Inflammatory macrophage (primary cell): ENCODE data around the gene COG4.
A peak's percentile ranks its signal among the peaks of the same experiment; 100 is the strongest.
"Not testable (repeated sequence)": the region's sequence is repeated elsewhere in the genome, so short reads cannot be mapped to it uniquely, and the experiment has no call there.

Source experiments
- DNase-seq, 2 donors: peaks; one replicate each; pipeline ENCODE4 v3.0.0-alpha.2; 2020 to 2022

The COG4 gene

DNA sequence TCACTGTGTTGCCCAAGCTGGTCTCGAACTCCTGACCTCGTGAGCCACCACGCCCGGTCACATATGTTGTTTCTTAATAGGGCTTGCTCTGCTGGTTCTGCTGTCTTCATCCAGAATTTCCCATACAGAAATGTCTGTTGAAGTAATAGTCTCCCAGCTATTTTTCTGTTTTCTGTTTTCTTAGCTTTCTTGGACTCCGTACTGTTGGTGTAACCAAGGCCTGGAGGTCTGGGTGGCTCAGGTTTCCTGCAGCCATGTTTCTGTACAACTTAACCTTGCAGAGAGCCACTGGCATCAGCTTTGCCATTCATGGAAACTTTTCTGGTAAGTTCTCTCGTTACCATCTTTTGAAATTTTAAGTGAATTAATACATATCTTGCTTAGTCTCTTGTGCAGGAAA lies 3.0 kb upstream of the COG4 start:
- DNase-seq, result no peak

GRCh38 chr16:70524399-70524825 lies 1.1 kb upstream of the COG4 start:
- not testable (repeated sequence) for DNase-seq

GRCh38 chr16:70523743-70524398 lies 517 bp upstream of the COG4 start, which contains the start of gene SF3B3:
Gene SF3B3, plus strand, starts transcription at chr16:70523816. Its CDS starts 2,841 bp downstream, at chr16:70526657.
- DNase-seq, result peak in 1 of 2 donors; percentile 34

DNA sequence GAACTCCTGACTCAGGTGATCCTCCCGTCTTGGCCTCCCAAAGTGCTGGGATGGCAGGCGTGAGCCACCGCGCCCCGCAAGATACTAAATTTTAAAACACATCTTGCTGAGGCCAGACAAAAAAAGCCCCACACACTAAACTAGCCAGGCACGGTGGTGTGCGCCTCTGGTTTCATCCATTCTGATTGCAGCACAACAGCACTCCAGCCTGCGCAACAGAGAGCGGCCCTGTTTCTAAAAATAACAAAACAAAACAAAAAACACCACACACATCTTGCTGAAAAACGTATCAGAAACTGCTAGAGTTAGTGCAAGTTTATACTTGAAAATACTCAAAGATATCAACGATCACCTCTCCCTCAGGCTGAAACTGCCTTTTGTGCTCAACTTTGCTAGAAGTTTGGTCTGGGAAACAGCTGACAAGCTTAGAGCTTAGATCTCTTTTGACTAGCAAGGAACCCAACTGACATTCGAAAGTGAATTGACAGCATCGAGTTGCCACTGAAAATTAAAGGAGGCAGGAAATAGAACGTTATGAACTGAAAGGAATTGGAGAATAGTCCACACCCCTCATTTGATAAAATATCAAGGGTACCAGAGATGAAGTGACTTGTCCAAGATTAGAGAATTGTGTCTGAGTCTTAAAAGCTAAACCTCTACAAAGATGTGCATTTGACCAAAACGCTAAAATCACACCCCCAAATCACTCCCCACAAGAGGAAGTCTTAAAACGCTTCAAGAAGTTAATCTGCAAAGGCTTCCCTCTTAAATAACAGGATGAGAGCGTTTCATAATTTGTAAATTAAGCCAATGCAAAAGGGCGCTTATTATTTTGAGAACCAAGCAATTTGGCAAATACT lies 908 bp downstream of the COG4 start:
- DNase-seq, result peak; percentile 4 to 16

DNA sequence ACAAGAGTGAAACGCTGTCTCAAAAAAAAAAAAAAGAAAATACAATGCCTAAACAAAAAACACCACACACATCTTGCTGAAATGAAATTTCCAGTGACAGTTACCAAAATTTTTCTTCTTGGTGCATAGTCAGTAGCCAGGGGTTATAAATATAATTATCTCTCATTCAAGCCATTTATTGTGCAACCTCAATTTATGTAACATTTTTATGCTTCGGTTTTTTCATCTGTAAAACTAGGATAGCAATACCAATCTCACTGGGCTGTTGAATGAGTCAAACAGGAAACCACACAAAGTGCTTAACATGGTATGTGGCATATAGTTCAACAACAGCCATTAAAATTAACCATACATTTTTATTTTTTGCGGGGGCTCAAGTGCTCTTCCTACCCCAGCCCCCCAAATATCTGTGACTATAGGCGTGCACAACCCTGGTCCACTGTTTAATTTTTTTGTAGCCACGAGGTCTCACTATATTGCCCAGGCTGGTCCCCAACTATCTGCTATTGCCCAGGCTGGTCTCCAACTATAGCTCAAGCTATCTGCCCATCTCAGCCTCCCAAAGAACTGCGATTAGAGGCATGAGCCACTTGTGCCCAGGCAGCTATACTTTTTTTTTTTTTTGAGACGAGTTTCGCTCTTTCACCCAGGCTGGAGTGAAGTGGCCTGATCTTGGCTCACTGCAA lies 2.6 kb downstream of the COG4 start:
- peak; percentile 41 to 81 for DNase-seq

DNA sequence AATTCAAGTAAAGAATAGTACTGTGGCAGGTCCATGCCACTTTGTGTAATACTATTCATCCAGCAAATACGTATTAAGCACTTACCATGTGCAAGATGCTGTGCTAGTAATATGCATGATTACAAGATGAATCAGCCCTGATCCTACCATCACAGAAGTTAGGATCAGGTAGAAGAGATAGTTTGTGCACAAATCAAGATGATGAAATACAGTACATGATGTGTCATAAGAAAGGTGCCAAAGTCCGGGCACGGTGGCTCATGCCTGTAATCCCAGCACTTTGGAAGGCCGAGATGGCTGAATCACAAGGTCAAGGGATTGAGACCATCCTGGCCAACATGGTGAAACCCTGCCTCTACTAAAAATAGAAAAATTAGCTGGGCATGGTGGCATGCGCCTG lies 10.9 kb downstream of the COG4 start:
- DNase-seq, result no peak

DNA sequence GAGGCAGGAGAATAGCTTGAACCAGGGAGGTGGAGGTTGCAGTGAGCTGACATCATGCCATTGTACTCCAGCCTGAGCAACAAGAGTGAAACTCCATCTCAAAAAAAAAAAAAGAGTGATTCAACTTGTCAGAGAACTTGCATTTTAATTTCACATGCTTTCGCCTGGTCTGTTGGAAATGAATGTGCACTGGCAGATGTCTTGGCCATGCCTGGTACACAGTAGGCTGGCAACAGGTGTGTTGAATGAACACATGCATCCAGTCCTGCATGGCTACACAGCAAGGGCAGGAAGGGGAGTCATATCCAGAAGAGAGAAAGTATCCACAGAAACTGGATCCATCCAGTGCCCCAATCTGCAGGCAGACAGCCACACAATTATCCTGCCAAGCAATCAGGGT lies 11.5 kb downstream of the COG4 start:
- DNase-seq, result no peak

DNA sequence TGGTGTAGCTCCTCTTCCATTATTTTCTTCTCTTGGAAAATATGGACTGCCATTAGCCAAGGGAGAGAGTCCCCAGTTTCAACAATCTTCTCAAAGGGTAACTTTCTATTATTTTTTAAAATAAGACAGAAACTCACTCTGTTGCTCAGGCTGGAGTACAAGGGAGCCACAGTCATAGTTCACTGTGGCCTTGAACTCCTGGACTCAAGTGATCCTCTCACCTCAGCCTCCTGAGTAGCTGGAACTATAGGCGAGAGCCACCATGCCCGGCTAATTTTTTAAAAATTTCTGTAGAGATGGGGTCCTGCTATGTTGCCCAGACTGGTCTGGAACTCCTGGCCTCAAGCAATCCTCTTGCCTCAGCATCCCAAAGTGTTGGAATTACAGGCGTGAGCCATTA lies 13.1 kb downstream of the COG4 start:
- DNase-seq, result no peak

- peak; percentile 39 to 67 for DNase-seq
Observed at GRCh38 chr16:70508752-70509151, 14.6 kb downstream of the COG4 start.

DNA sequence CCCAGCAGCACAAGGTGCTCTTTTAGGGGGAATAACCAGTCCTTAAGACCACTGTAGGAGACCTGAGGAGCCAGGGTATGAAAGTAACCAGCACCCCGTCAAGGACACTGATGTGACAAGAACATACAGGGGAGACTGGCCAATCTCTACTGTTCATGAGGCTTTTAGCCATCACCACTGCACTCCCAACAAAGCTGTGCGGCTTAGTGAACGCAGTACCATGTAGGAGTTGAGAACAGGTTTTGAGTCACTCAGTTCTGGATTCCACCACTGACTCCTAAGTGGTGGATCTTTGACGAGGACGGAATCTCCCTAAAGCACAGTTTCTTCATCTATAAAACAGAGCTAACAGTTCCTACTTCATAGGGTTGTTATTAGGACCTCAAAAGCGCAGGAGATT lies 26.8 kb downstream of the COG4 start:
- no peak for DNase-seq

DNA sequence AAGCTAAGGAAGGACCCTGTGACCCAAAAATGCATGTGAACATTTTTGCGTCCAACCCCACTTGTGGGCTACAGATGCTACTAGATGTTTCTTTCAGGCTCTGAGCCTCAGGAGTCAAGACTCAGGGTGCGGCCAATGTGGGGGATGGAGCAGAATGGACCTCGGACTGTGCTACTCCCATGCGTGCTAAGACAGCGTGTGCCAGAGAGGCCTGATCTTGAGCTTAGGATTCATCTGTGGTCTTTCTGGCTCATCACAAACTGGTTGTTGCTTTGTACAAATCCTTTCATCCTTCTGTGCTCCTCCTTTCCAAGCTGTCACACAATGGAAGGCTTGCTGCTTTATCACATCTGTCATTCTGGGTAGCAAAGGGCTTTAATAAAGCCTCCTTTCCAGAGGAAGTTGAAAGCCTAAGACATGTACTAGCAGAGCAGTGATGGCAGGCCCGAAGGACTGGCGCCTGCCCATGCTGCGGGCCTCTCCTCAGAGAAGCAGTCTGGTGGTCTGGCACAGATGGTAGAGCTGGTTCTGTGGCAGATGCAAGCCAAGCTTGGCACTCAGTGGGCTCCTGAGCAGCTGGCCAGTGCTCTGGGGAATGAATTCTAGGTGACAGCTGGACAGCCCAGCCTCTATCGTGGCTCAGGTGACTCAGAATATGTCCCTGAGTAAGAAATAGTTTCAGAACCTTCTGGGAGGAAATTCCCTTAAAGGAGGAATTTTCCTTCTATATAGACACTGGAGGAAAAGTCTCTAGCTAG lies 27.8 kb downstream of the COG4 start:
- no peak for DNase-seq

GRCh38 chr16:70494777-70495176 lies 28.6 kb downstream of the COG4 start:
- DNase-seq, result no peak

DNA sequence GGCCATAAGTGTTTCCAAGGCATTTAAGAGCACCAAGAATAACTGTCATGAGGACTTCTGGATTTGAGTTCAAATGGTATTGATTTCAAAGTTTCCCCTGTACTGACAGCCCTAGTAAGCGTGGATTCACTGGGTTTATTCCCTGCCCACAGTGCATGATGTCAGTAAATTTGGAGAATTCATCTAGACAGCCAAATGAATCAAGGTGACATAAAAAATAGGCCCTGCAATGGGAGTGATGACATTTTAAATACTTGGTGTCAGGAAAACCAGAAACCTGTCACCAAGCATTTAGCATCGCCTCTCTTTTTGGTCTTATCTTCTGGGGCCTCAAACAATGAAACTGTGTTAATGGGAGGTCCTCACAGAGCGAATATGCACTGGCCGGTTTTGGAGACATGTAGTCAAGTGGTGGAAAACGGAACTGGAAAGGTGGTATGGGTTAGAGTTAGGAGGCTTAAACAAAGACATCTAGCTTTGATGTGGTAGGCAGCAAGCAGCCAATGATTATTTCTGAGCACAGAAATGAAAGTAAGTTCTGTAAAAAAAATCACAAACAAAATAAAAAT lies 29.1 kb downstream of the COG4 start:
- no peak for DNase-seq

DNA sequence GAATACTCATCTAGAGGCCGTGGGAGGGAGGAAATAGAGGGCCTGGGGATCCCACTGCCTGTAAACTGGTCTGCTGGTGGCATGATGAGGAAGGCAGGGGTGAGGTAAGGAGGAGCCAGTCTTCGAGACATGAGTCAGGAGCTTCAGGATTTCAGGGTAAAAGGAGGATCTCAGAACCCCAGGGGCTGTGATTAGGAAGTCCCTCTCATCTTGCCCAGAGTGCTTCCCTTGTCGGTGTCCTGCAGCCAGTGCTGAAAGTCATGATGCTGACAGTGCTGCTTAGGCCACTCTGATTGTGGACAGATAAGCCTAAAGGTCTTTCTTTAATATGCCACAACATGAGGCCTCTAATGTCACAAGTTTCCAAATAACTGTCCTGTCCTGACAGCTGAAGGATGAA lies 29.6 kb downstream of the COG4 start:
- DNase-seq, result peak; percentile 44 to 72

- DNase-seq, result peak; percentile 74 to 89
Observed at GRCh38 chr16:70490261-70490660, 33.1 kb downstream of the COG4 start.

DNA sequence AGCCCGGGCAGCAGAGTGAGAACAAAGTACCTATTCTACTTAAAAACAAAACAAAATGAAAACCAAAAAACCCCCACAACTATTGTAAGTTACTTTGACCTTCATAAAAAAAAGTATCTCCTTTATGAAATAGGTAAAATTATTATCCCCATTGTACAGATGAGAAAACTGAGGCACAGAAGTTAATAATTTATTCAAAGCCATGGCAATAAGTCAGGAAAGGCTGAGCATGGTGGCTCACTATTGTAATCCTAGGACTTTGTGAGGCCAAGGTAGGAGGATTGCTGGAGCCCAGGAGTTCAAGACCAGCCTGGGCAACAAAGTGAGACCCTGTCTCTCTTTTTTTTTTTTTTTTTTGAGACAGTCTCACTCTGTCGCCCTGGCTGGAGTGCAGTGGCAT lies 38.5 kb downstream of the COG4 start:
- no peak for DNase-seq

DNA sequence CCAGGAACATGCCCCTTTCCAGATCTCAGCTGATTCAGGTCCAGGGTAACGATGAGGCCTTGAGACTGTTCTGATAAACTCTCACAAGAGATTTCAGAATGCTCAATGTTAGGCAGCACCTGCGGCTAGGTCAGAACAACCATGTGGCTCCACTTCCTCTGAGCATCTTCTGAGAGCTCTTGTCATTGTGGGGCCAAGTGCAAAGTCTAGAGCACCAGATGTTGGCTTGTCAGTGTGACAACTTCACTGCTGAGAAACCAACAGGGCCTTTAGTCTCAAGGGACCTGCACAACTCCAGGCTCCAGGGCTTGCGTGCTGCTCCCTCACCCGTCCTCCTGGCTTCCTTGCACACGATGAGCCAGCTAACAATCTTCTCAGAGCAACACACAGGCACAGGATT lies 39.9 kb downstream of the COG4 start:
- DNase-seq, result no peak

DNA sequence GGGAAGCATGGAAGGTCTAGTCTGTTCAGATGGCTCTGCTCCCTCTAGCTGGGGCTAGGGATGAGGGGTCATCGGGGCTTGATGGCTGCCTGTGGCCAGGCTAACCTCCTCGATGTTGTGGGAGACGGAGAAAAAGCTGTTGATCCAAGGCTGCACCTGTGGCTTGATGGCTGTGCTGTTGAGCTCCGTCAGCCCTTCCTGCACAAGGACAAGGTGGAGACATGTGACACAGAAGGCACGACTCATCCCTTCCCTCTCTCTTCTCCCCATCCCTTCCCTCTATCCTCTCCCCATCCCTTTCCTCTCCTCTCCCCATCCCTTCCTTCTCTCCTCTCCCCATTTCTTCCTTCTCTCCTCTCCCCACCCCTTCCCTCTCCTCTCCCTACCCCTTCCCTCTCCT lies 40.7 kb downstream of the COG4 start:
- DNase-seq, result no peak

DNA sequence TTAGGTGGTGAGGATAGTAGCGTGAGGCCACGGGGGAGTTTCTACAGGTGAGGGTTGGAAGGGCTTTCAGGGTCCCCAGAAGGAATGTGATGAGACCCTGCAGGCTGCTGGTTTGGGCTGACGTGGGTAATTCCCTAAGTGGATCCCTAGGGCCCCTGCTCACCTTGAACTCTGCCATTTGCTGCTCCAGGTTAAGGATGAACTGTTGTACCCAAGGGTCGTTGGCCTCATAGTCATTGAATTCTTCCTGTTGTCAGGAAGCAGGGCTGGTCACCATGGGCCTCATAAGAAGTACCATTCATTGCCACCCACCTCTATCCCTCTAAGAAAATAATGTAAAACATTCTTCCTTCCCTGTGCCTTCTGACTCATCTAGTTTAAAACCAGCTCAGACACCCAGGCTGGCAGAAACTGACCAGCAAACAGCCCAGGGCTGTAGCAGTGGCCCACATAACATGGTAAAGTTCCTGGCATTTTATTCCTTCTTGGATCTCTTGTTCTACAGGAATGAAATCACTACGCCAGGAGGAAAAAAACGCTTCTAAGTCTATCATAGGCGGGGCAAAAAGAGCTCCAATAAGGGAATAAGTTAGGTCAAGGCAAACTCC lies 41.3 kb downstream of the COG4 start:
- no peak for DNase-seq

DNA sequence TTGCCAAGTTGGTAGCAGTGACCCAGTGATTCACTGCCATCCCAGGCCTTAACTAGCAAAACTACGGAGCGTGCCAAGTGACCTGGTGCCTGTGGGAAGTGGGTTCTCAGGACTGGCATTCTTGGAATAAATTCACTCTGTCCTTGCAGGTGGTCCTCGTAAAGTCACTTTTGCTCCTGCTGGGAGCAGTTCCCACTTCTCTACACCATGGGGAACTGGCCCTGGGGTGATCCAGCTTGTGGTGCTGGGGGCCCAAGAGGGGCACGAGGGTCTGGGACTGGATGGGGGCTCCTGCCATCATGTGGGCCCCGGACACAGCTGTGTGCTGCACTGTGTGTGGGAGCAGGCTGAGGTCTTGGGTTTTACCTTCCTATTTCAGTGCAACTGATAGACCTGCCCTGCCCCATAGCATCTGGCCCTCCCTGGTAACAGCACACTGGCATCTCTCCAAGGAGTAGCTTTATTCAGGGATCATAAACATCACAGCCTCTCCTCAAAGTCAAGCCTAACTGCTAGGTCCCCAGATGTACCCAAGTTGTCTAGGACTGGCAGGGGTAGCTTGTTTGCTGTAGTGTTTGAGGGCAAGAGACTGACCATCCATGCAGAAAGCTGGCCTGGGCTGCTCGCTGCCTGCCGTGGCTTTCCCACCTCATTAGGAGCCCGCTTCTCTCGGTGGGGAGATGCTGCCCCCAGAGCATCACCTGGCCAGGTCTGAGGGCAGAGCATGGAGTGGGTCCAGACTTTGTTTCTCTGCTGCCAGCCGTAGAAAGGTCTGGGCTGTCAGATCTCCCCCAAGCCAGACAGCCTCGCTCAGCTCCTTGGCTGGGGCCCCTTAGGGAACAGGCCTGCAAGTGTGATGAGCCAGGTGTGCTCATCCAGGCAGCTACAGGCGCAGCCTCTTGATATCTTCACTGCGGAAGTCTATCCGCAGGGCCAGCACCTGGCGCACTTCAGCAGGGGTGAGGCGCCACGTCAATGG lies 42.9 kb downstream of the COG4 start:
- no peak for DNase-seq

- no peak for DNase-seq
Observed at GRCh38 chr16:70478912-70479341, 44.4 kb downstream of the COG4 start.
